Common myeloid progenitor, CD34-positive (primary cell): ENCODE data around the gene LIPC.

Experiments used
- CTCF ChIA-PET: fragments of 350-600 bp; sonication (Branson Sonifier 250); formaldehyde crosslinking; loops from one replicate; lab custom pipeline; 2021; ENCODE audit warnings: antibody characterized with exemption; lab: Charles Lee
- POLR2A ChIA-PET: fragments of 350-600 bp; sonication (Branson Sonifier 250); formaldehyde crosslinking; loops from one replicate; lab custom pipeline; 2021; ENCODE audit warnings: antibody characterized with exemption; lab: Charles Lee
- DNase-seq, 3 donors: peaks; one replicate each; pipeline versions ENCODE4 v3.0.0 to v3.0.0-alpha.2; 2013
- H3K27ac ChIP-seq, 2 experiments: 1 replicate in 1 of 2; 2 replicates in 1 of 2; pipeline ENCODE4 v1.7.0; 2013; ENCODE audit warnings: inconsistent platforms in 2 of 2, low read length in 2 of 2, mild to moderate bottlenecking in 2 of 2, low read depth in 1 of 2, moderate library complexity in 1 of 2; ENCODE audit not compliant: severe bottlenecking in 2 of 2, insufficient read depth in 1 of 2, poor library complexity in 1 of 2
- H3K27me3 ChIP-seq, 5 experiments: replicated peaks in 2 of 5; 1 replicate in 3 of 5; 2 replicates in 2 of 5; pipeline versions ENCODE4 v1.6.1 to v1.7.0; 2013; ENCODE audit warnings: low read length in 4 of 5, mild to moderate bottlenecking in 2 of 5, moderate library complexity in 2 of 5, inconsistent platforms in 1 of 5; ENCODE audit not compliant: insufficient read depth in 5 of 5, control insufficient read depth in 4 of 5
- H3K36me3 ChIP-seq, 4 experiments: 1 replicate in 2 of 4; 2 replicates in 2 of 4; pipeline versions ENCODE4 v1.6.1 to v1.7.0; 2013; ENCODE audit warnings: low read length in 3 of 4, control low read depth in 1 of 4, mild to moderate bottlenecking in 1 of 4; ENCODE audit not compliant: control insufficient read depth in 4 of 4, insufficient read depth in 4 of 4
- H3K4me1 ChIP-seq, 4 experiments: 1 replicate in 3 of 4; 2 replicates in 1 of 4; pipeline versions ENCODE4 v1.6.1 to v1.7.1; 2013; ENCODE audit warnings: low read length in 3 of 4, mild to moderate bottlenecking in 3 of 4, control low read depth in 1 of 4, inconsistent platforms in 1 of 4, moderate library complexity in 1 of 4; ENCODE audit not compliant: control insufficient read depth in 4 of 4, insufficient read depth in 4 of 4; ENCODE audit errors: control extremely low read depth in 1 of 4
- H3K4me3 ChIP-seq, 7 experiments: 1 replicate in 4 of 7; 2 replicates in 3 of 7; pipeline versions ENCODE4 v1.5.1 to v1.7.0; 2013; ENCODE audit warnings: mild to moderate bottlenecking in 7 of 7, low read length in 6 of 7, moderate library complexity in 6 of 7, inconsistent platforms in 2 of 7, low read depth in 2 of 7, control low read depth in 1 of 7; ENCODE audit not compliant: insufficient read depth in 4 of 7, control insufficient read depth in 1 of 7; ENCODE audit errors: extremely low read depth in 1 of 7
- H3K9me3 ChIP-seq, 5 experiments: 1 replicate in 4 of 5; 2 replicates in 1 of 5; pipeline versions ENCODE4 v1.6.1 to v1.7.1; 2013; ENCODE audit warnings: low read length in 4 of 5, mild to moderate bottlenecking in 2 of 5, inconsistent platforms in 1 of 5, low read depth in 1 of 5, moderate library complexity in 1 of 5; ENCODE audit not compliant: control insufficient read depth in 4 of 5, insufficient read depth in 2 of 5; ENCODE audit errors: control extremely low read depth in 1 of 5
- WGBS: methylation state at CpG from one replicate; pipeline ENCODE4 v1.1.5; 2013; ENCODE audit not compliant: insufficient coverage; 5-methylcytosine and 5-hydroxymethylcytosine counted together

The LIPC gene

DNA sequence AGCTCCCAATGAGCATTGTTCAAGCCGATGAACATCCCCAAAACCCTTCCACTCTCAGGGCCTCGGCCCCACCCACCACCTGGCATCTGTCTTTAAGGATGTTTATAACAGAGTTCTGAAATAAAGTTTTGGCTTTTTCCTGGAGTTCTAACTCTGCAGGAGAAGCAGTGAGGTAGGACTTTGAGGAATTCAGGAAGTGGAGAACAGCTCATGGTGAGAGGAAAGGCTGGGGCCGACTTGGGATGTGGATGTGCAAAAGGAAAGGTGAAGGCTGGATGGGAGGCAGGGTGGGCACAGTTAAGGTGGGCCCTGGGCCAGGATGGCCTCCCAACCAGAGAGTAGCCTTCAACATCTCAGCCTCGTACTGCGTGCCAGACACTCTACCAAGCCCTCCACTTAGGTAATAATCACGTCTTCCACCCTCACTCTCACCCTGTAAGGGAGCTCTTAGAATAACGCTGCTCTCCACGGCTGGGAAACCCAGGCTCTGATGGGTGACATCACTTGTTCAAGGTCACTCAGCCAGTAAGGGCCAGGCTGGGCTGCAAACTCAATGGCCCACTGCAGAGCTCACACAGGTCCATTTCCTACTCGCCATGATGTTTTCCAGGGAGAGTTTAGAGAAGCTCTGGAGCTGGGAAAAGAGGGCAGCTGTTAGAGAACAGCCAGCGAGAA is 28.5 kb downstream of the LIPC start:
- H3K4me1 ChIP-seq: peaks cover 2 to 30% (median 9%) of the 10 kb centered on the region in 4 experiments
- CTCF ChIA-PET: interaction anchor here (1.4 to 2.2 kb wide), 2 partner anchors 9 to 12 kb away, joined by 5 to 6 read pairs; no protein-coding TSS in a partner anchor
- POLR2A ChIA-PET: no interaction called here
- DNase-seq: no peak
- WGBS: 95% methylated on average over 7 of the region's 10 CpGs
- H3K27ac ChIP-seq: no peak overlapping the region
- H3K9me3 ChIP-seq: no peaks in the 10 kb centered on the region
- no peak overlapping the region for H3K4me3 ChIP-seq
- H3K36me3 ChIP-seq: no peaks in the 10 kb centered on the region
- no peaks in the 10 kb centered on the region for H3K27me3 ChIP-seq

DNA sequence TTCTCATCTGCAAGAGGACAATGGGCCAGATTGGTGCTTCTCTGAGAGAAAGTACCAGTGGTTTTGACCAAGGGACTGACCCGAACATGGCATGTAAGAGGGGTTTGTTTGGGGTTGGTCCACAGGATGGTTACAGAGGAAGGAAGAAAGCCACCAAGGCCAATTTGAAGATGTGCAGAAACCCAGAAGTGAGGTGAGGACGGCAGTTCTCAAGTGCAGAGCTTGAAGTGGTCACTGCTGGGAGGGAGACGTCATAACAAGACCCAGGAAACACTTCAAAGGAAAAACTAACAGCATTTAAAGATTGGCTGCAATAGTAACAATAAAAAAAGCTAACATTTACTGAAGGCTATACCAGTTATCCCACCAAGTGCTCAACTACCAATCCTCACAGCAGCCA is 29.1 kb downstream of the LIPC start:
- POLR2A ChIA-PET: no interaction called here
- CTCF ChIA-PET: interaction anchor here (2.2 kb wide), 1 partner anchor 11 kb away, joined by 6 read pairs; no protein-coding TSS in a partner anchor
- H3K36me3 ChIP-seq: no peaks in the 10 kb centered on the region
- DNase-seq: no peak
- WGBS: 100% methylated on average over 1 of the region's 3 CpGs
- peaks cover 2 to 30% (median 9%) of the 10 kb centered on the region in 4 experiments for H3K4me1 ChIP-seq
- H3K4me3 ChIP-seq: no peak overlapping the region
- H3K27ac ChIP-seq: no peak overlapping the region
- H3K27me3 ChIP-seq: no peaks in the 10 kb centered on the region
- no peaks in the 10 kb centered on the region for H3K9me3 ChIP-seq

DNA sequence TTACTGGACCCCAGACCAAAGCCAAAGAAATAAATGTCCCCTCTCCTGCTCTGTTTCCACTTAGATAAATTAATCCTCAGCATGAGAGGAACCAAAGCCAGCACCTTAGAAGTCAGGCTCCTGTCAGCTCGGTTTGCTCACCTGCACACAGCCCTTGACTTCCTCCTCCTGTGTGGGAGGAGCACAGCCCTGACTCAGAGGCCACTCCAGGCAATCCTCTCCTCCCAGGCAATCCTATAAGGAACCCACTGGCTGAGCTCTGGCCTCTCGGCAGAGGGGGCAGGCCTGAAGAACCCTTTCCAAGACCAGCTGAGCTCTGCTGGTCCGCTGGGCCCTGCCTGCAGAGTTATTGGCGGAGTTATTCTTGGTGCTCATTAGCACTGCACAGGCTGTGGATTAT is 30.8 kb downstream of the LIPC start:
- H3K27ac ChIP-seq: no peak overlapping the region
- CTCF ChIA-PET: interaction anchor here (1.0 to 2.2 kb wide), 2 partner anchors 10 to 23 kb away, joined by 3 to 6 read pairs; no protein-coding TSS in a partner anchor
- H3K9me3 ChIP-seq: no peaks in the 10 kb centered on the region
- POLR2A ChIA-PET: no interaction called here
- H3K4me3 ChIP-seq: no peak overlapping the region
- WGBS: 79% methylated on average over 4 of the region's 4 CpGs
- H3K36me3 ChIP-seq: no peaks in the 10 kb centered on the region
- H3K4me1 ChIP-seq: peaks cover 2 to 26% (median 9%) of the 10 kb centered on the region in 4 experiments
- no peak for DNase-seq
- H3K27me3 ChIP-seq: no peaks in the 10 kb centered on the region

DNA sequence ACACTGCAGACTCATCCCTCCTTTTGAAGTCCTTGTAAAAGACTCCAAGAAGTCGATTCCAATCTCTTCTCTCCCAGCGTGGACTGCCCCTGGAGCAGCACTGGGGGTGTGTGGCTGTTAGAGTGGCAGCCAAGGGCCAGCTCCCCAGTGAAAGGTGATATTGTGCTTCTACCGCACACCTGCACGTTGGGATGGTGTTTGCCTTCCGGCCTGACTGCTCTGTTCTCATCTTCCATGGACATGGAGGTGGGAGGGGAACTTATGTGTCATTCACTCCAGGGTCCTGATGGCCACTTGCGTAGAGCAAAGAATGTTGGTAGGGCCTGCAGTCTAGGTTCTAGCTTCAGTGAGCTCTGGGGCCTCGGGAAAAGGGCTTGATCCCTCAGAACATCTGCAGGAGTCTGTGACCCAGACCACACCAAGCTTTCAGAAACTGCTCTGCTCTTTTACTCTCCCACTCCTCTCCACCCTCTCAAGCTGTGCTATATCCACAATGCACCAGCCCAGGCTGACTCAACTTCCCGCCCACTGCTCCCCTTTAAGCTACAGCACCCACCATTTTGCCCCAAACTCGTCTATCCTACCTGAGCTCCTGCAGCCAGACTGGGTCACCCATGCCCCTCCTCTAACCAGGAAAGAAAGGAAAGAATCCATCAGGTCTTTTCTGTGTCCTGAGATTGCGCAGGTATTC is 31.3 kb downstream of the LIPC start:
- POLR2A ChIA-PET: no interaction called here
- 98% methylated on average over 8 of the region's 10 CpGs for WGBS

DNA sequence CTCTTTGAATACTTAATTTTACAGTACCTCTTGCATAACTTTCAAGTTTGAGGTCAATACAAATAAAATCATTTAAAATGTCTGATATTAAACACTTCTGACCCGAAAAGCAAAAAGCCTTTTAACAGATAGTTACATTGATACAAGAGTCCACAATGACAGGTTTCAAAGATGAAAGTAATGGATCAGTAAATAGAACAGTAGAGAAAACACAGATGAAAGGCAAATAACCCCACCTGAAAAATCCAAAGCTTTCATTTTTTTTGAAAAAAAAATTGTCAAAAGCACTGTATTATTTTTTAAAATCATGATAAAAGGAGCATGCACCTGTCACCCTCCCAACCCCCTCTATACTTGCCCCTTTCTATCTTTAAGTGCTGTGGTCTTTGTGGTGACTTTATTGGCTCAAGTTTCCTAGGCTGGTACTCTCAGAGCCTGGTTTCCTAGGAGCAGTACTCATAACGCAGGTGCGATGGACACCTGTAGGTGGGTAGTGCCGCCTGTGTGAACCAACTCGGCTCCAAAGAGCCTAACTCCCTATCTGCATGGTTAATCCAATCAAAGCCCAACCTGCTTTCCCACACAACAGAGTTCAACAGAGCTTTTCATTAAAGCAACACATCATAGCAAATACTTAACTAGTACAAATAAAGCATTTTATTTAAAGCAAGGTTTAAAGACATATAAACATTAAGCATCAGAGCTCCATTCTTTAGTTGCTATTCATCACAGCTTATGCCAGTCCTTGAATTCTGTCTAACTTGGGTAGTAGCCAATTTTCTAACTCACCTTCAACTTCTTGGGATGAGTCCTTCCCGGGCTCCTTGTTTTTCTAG is 32.2 kb downstream of the LIPC start:
- Histone ChIP-seq H3K27ac (no peak overlapping the region), H3K27me3 (no peaks in the 10 kb centered on the region), H3K4me3 (no peak overlapping the region), H3K36me3 (no peaks in the 10 kb centered on the region), H3K4me1 (peaks cover 2 to 13% (median 8%) of the 10 kb centered on the region in 4 experiments), H3K9me3 (no peaks in the 10 kb centered on the region)
- DNase-seq: no peak
- CTCF ChIA-PET: no interaction called here
- POLR2A ChIA-PET: no interaction called here
- 96% methylated on average over 5 of the region's 6 CpGs for WGBS

More for the DNA sequence above, 31.3 kb downstream of the LIPC start:
- Histone ChIP-seq H3K4me3 (no peak overlapping the region), H3K9me3 (no peaks in the 10 kb centered on the region), H3K27ac (no peak overlapping the region), H3K4me1 (peaks cover 2 to 20% (median 9%) of the 10 kb centered on the region in 4 experiments), H3K36me3 (no peaks in the 10 kb centered on the region), H3K27me3 (no peaks in the 10 kb centered on the region)
- DNase-seq: no peak
- CTCF ChIA-PET: interaction anchor here (1.0 kb wide), 1 partner anchor 23 kb away, joined by 3 read pairs; no protein-coding TSS in a partner anchor

DNA sequence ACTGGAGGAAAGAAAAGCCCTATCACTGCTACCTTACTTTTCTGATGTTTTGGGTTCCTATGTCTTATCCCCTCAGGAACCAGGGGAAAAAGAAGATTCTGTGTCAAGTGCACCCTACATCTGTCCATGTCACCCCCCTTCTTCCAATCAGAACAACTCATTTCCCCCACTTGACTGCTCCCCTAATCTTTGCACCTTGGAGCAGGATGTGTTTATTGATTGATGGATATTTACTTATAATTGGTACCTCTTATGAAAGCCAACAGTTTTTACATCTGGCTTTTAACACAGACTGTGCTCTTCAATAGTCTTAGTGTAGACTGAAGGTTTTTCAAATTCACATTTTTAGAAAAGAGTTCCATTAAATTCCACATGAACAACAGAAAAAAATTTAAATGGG is 33.3 kb downstream of the LIPC start:
- Histone ChIP-seq H3K27ac (no peak overlapping the region), H3K4me1 (peaks cover 0 to 2% (median under 1%) of the 10 kb centered on the region in 4 experiments), H3K4me3 (no peak overlapping the region), H3K27me3 (no peaks in the 10 kb centered on the region), H3K9me3 (no peaks in the 10 kb centered on the region), H3K36me3 (no peaks in the 10 kb centered on the region)
- no peak for DNase-seq
- ChIA-PET CTCF (no interaction called here), POLR2A (no interaction called here)
